ENCODE measurements around the gene ADD1. TPM values are rescaled to one million over a fixed set of nuclear protein-coding genes. Genes with fewer than 3 reads are reported as not detected.

ADD1 gene
- total RNA-seq, 1 donor from 2014 or later: 283 TPM

DNA sequence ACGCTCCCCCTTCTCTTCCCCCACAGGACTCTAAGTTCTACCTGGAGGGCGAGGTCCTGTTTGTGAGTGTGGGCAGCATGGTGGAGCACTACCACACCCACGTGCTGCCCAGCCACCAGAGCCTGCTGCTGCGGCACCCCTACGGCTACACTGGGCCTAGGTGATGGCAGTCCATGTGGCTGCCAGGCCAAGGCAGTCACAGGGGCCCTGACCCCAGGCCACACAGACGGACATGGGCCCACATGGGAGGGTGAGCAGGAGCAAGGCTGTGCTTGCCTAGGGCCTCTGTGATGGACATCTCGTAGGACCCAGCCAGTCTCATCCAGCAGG, 10.0 kb upstream of the ADD1 start:
- intact Hi-C loops (cut with micrococcal nuclease): no loop called here

DNA sequence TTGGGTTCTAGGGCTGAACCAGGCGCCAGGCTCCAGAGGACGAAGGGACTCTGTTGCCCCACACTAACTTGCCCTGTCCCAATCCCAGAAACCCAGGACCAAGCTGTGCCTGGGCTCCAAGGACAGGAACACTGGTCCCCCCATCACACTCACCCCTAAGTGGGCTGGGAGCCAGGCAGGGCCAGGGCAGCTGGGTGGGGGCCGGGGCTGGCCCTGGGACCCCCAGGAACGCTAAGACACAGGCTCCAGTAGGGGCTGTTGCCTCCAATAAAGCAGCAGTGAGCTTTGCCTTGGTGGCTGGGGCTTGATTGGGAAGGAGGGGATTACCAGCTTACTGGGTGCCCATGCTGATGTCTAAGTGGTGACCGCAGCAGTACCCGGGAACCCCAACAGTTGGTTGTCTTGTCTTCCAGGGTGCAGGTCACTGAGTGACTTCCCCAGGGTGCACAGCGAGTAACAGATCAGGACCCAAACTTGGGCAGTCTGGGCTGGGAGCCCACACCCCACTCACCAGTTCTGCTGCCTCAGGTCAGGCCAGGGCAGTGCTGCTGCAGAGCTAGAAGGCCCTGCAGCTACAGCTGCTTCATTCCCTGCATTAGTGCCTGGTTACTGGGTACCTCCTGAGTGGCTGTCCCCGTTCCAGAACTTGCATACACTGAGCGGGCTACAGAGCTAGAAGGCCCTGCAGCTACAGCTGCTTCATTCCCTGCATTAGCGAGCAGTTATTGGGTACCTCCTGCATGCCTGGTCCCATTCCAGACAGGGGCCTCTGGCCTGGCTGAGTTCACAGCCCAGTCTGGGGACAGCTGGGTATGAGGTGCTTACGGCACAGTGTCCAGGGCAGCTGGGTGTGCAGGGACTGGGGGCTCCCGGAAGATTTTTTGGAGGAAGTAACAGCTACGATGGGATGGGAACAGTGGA, 9.4 kb upstream of the ADD1 start:
- intact Hi-C loops (cut with micrococcal nuclease): no loop called here

DNA sequence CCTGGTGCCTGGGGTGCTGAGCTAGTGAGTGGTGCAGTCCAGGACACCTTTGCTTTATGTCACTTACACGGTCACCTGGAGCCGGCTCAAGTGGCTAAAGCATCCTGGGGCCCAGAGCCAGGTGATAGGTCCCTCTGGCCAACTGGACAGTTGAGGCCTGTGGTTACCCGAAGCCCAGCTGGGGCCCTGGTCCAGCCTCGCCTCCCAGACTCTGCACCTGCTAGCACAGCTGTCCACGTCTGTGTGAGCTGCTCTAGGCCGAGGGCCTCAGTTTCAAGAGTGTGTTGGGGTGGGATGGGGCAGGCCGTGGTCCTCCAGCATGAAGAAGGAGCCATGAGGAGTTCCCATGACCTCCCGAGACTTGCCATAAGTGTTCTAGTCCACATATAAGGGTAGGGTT, 7.7 kb upstream of the ADD1 start:
- intact Hi-C loops (cut with micrococcal nuclease): loop anchor here (5.0 kb wide), 1 partner anchor 39 kb away; no protein-coding TSS in a partner anchor

DNA sequence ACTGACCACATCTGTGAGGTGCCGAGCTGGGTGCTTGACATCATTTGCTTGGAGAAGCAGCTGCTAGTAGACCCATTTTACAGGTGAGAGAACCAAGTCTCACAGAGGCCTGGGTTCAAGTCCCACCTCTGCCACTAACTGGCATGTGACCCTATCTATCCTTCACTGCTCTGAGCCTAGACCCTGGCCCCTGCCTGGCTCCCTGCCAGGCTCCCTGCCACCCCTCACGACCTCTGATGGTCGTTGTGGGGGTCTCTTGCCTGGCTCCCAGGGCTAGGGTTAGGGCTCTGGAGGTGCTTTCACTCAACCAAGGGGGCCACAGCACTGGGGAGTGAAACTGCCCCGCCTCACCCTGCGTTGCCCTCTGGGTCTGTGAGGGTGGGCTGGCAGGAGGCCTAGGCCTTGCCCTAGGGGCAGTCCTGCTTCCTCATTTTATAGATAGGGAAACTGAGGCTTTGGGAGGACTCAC, 7.2 kb upstream of the ADD1 start:
- intact Hi-C loops (cut with micrococcal nuclease): loop anchor here (5.0 kb wide), 1 partner anchor 39 kb away; no protein-coding TSS in a partner anchor

DNA sequence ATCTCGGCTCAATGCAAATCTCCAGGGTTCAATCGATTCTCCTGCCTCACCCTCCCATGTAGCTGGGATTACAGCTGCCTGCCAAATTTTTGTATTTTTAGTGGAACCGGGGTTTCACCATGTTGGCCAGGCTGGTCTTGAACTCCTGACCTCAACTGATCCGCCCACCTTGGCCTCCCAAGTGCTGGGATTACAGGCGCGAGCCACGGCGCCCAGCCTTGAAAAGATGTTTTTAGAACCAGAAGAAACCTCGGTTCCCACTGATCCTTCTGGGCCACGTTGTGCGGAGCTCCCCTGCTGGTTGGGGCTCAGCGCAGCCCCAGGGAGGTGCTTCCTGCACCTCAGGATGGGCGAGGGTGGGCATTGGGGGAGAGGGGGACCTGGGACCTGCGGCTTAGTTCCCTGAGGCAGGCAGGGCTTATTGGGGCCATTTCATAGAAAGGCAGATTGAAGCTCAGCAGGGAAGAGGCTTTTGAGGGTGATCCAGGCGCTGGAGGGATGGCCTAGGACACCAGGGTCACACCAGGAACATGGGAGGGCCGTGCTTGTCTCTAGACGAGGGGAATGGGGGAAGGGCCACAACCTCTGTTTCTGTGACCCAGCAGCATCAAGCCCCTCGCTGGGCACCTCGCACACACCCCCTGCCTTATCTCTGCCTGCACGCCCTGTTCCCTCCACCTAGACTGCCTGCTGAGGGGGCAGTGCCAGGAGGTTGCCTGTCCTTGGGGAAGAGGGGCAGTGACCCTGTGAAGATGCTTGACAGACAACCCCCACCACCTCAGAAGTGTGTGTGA, 6.3 kb upstream of the ADD1 start:
- intact Hi-C loops (cut with micrococcal nuclease): loop anchor here (5.0 kb wide), 1 partner anchor 40 kb away; no protein-coding TSS in a partner anchor

DNA sequence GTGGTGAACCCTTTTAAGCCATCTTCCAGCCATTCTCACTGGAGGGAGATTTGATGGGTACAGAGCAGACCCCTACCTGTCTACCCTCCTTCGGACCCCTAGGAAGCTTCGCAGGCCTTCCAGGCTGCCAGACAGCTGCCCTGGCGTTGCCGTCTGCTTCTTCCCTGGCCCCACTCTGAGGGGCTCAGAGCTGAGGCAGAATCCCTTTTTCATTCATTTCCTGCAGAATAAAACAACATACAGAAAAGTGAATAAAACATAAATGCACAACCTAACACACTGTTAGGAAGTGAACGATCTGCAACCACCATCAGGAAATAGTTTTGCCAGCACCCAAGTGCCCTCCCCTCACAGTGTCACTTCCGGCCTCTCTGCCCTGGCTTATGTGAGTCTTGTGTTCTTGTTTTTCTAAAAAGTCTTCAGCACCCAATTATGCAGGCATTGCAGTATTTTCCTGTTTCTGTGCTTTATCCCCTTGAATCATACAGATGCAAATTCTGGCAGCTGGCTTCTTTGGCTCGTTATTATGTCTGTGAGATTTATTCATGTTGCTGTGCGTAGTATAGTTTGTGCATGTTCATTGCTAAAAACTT, 5.6 kb upstream of the ADD1 start:
- intact Hi-C loops (cut with micrococcal nuclease): loop anchor here (1.0 to 5.0 kb wide), 4 partner anchors 26 to 82 kb away; partner anchors contain the start of gene TNIP2

DNA sequence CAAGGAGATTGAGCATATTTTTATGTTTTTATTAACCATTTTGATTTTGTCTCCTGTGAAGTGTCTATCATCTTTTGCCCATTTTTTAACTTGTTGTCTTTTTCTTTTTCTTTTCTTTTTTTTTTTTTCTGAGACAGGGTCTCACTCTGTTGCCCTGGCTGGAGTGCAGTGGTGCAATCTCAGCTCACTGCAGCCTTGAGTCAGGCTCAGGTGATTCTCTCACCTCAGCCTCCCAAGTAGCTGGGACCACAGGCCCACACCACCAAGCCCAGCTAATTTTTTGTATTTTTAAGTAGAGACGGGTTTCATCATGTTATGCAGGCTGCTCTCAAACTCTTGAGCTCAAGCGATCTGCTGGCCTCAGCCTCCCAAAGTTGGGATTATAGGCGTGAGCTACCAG, 4.6 kb upstream of the ADD1 start:
- intact Hi-C loops (cut with micrococcal nuclease): loop anchor here (5.0 kb wide), 1 partner anchor 42 kb away; no protein-coding TSS in a partner anchor

DNA sequence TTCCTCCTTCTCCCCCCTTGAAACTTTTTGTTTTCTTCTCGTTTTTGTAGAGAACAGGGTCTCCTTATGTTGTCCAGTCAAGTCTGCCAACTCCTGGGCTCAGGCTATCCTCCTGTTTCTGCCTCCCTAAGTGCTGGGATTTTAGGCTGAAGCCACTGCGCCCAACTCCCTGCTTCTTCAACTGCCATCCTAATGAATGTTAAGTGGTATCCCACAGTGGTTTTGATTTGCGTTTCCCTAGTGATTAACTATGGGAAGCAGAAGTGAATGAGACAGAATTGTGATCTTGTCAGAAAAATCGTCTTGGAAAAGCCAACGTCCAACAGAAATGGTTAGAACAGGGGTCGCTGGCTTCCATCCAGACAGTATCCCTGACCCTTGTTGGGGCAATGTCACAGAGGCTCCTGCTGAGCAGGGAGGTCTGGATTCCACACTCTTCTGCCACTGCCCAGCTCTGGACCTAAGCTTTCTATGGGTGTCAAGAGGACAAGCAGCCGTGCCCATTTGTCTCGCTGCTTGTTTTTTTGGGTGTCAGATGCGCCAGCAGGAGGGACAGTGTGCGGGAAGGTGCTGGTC, 869 bp upstream of the ADD1 start:
- intact Hi-C loops (cut with micrococcal nuclease): loop anchor here (1.0 to 5.0 kb wide), 7 partner anchors 78 to 600 kb away; partner anchors contain the start of genes FAM193A, GRK4, HAUS3 and NOP14

DNA sequence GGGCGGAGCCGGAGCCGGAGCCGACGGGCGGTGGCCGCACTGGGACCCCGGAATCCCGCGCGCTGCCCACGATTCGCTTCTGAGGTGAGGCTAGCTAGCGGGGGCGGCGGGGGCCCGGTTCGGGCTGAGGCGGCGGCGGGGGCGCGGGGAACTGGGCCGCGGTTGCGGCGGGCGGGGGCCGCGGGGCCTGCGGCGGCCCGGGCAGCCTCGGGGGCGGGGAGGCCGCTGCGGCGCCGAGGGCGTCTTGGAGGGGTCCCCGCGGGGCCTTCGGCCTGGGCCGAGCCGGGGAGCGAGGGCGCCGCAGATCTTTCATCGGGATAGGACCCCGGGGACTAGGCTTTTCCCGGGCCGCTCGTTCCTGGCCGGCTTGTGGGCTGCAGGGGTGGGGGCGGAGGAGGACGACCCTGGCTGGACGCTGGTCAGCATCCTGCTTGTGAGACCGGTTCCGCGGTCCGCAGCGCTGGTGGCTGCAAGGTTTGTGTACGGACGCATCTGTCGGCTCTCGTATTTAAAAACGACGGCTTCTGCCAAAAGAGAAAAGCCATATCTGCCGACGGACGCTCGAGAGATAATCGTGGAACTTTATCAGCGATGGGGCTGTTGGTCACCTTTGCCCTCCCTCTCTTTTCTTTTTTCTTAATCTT, 419 bp downstream of the ADD1 start:
- intact Hi-C loops (cut with micrococcal nuclease): loop anchor here (1.0 to 5.0 kb wide), 9 partner anchors 8 to 602 kb away; partner anchors contain the start of genes FAM193A, GRK4, HAUS3 and NOP14

DNA sequence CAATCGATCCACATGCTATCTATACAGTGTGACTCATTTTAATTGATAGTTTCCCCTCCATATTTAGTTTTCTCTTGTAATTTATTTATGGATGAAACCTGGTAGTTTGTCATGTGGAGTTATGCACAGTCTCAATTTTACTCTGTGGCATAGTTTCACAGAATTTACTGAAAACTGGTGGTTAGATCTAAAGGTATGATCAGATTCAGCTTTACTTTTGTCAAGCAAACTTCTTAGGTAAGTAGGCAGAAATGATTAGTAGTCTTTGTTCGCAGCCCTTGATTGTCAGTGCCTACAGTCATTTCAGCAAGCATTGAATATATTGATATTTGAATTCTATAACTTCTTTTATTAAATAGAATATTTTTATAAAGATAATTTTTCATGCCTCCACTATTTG, 2.5 kb downstream of the ADD1 start:
- intact Hi-C loops (cut with micrococcal nuclease): no loop called here

DNA sequence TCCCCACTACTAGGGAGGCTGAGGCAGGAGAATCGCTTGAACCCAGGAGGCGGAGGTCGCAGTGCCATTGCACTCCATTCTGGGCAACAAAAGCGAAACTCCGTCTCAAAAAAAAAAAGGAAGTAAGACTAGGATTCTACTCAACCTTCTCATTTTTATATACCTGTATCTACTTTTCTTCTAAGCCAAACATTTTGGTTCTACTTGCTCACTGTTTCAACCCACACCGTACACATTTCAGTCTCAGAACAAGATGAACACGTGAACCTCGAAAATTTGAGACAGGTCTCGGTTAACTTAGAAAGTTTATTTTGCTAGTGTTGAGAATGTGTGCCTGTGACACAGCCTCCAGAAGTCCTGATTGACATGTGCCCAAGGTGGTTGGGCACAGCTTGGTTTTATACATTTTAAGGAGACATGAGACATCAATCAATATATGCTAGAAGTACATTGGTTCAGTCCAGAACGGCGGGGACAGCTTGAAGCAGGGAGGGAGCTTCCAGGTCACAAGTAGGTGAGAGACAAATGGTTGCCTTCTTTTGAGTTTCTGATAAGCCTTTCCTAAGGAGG, 3.7 kb downstream of the ADD1 start:
- intact Hi-C loops (cut with micrococcal nuclease): no loop called here

DNA sequence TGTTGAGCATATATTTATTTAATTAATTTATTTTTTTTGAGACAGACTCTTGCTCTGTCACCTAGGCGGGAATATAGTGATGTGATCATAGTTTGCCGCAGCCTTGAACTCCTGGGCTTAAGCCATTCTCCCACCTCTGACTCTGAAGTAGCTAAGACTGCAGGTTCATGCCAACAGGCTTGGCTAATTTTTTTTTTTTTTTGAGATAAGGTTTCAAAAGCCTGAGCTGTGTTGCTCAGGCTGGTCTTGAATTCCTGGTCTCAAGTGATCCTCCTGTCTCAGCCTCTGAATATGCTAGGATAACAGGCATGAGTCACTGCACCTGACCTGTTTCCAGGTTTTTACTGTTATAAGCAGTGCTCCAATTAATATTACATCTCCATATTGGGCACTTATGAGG, 4.8 kb downstream of the ADD1 start:
- intact Hi-C loops (cut with micrococcal nuclease): no loop called here

DNA sequence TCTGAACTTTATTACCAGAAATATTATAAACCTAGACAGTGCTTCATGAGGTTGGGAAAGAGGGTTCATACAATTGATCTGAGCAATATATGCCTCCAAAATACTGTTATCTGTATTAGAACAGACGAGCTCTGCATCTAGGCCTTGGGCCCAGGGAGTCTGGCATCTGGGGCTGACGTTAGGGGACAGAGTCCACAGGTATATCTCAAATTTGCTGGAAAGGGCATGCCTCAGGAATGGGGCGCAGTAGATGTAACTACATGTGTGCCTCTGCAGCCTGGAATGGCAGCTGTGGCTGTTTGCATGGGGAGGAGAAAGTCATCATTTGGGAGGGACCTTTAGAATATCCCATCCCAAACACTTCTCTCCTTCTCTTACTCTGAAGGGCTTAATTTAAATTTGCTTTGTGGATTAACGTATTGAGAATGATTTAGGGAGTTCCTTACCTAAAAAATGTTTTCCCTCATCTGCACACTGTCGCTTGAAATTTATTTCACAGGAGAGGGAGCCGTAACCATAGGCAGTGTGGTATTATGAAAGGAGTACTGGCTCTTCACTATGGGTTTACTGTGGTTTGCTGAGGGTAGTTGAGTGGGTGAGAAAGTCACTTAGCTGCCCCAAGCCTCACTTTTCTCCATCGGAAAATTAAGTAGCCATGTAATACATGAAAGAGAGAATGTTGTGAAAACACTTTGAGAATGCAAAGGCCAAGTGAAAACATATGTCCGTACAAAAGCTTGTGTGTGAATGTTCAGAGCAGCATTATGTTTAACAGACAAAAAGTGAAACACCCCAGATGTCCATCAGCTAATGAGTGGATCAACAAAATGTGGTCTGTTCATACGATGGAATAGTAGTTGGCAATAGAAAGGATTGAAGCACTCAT, 5.9 kb downstream of the ADD1 start:
- intact Hi-C loops (cut with micrococcal nuclease): no loop called here

DNA sequence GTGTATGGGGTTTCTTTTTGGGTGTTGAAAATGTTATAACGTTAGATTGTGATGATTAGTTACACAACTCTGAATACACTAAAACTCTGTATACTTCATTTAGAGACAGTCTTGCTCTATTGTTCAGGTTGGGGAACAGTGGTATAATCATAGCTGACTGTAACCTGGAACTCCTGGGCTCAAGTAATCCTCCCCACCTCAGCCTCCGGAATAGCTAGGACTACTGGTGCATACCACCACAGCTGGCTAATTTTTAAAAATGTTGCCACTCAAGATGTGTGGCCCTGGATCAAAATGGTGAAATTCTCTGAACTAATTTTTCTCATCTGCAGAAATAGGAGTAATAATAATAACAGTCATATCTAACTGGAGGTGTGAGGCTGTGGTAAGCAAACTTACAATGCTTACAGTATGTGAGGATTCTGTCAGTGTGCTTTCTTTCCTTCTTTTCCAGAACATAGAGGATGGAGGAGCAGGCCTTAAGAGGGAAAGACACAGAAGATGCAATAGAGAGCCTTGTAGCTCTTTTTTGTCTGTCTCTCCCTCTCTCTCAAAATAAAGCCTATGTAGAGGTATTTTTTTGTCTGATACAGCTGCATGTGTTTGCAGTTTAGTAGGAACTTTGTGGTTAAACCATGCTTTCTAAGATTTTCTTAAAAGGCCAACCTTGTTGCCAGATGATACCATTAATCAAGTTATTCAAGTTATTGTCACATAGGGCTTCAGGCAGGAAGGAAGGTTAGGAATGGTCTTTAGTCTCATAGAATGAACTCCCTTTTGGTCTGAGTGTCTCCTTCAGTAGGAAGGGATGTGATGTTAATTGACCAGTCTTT, 7.5 kb downstream of the ADD1 start:
- intact Hi-C loops (cut with micrococcal nuclease): no loop called here

DNA sequence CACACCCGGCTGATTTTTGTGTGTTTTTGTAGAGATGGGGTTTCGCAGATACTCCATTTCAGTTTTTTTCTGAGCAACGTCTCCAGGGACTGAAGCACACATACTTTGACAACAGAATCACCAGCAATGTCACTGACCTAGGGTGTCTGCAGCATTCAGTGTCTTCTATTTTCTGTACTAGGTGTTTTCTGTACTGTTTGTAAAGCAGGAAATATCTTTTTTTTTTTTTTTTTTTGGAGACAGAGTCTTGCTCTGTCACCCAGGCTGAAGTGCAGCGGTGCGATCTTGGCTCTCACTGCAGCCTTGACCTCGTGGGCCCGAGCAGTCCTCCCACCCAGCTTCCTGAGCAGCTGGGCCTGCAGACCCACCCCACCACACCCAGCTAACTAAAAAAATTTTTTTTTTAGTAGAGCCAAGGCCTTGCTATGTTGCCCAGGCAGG, 8.9 kb downstream of the ADD1 start:
- intact Hi-C loops (cut with micrococcal nuclease): loop anchor here (1.0 to 2.0 kb wide), 2 partner anchors 8 to 18 kb away; no protein-coding TSS in a partner anchor

DNA sequence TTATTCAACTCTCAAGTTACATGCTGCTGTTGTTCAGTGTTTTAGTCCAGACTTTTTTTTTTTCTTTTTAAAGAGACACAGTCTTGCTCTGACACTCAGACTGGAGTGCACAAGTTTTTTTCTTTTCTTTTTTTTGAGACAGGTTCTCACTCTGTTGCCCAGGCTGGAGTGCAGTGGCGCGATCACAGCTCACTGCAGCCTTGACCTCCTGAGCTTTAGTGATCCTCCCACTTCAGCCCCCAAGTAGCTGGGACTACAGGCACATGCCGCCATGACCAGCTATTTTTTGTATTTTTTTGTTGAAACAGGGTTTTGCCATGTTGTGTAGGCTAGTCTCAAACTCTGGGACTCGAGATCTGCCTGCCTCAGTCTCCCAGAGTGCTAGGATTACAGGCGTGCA, 11.9 kb downstream of the ADD1 start:
- intact Hi-C loops (cut with micrococcal nuclease): no loop called here

DNA sequence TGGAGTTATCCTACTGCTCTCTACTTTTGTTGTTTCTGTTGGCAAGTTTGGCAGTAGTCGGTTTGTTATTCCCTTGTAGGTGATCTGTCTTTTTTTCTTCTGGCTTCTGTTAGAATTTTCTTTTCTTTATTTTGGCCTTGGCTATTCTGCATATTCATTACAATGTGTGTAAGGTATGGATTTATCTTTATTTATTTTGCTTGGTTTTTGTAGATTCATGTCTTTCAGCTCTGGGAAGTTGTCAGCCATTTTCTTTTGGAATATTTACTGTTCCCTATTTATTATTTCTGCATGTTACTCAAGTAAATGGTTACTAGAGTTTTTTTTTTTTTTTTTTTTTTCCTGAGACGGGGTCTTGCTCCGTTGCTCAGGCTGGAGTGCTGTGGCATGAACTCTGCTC, 12.6 kb downstream of the ADD1 start:
- intact Hi-C loops (cut with micrococcal nuclease): no loop called here

DNA sequence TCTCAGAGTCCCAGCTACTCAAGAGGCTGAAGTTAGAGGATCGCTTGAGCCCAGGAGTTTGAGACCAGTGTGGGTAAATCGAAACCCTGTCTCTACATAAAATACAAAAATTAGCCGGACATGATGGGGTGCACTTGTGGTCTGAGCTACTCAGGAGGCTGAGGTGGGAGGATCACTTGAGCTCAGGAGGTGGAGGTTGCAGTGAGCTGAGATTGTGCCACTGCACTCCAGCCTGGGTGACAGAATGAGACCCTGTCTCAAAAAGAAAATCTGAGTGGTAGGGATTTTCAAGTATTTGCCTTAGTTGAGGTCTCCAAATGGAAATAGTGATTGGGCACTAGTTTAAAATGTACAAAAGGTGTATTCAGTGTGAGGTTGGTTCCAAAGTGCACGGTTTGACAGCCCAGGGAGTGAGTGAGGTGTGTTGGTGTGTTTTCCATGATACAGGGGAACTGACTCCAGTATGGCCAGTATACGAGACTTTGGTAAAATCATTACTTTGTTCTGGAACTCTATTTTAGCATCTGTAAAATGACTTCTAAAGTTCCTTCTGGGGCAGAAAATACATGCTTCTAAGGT, 13.8 kb downstream of the ADD1 start:
- intact Hi-C loops (cut with micrococcal nuclease): no loop called here

Measured in T-helper 1 cell treated with Interleukin-12 subunit alpha and Interleukin-12 subunit beta and Interleukin-4 antibody, amounts not matched to agents 30 ng/mL and 1 ng/mL, for 36 hours (primary cell).